NCI-H1694 (cell line): ENCODE data around the gene ANKMY1.

Experiments used
- DNase-seq: peaks from one replicate; lab custom pipeline; 2025; lab: John Stamatoyannopoulos, UW

The ANKMY1 gene

GRCh38 chr2:240472078-240472790, 85.6 kb downstream of the ANKMY1 start:
- no peak for DNase-seq

- no peak for DNase-seq
Observed at GRCh38 chr2:240469740-240470139, 88.0 kb downstream of the ANKMY1 start.

GRCh38 chr2:240469239-240469636, 88.5 kb downstream of the ANKMY1 start:
- DNase-seq, result no peak

- DNase-seq, result no peak
Observed at GRCh38 chr2:240468303-240469238, 89.2 kb downstream of the ANKMY1 start.

DNA sequence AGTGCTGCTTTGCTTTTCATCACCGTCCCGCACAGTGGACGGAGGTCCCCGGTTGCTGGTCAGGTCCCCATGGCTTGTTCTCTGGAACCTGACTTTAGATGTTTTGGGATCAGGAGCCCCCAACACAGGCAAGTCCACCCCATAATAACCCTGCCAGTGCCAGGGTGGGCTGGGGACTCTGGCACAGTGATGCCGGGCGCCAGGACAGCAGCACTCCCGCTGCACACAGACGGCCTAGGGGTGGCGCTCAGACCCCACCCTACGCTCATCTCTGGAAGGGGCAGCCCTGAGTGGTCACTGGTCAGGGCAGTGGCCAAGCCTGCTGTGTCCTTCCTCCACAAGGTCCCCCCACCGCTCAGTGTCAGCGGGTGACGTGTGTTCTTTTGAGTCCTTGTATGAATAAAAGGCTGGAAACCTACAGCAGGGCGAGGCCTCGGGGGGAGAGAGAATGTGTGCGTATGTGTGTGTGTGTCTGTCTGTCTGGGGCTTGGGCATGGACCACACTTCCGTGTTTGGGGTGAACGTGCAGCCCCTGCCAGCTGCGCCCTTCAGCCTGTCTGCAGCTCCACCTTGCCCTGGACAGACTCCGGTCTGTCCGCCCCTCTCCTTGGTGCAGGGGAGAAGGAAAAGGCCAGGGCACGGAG, 90.0 kb downstream of the ANKMY1 start:
- no peak for DNase-seq

DNA sequence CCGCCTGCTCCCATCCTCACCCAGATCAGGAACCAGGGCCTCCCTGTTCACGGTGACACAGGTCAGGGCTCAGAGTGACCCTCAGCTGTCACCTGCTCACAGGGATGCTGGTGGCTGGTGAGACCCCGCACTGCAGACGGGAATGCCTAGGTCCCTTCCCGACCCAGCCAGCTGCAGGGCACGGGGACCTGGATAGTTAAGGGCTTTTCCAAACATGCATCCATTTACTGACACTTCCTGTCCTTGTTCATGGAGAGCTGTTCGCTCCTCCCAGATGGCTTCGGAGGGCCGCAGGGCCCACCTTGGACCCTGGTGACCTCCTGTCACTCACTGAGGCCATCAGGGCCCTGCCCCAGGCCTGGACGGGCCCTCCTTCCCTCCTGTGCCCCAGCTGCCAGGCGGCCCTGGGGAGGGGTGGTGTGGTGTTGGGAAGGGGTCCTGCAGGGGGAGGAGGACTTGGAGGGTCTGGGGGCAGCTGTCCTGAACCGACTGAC, 90.6 kb downstream of the ANKMY1 start:
- DNase-seq, result no peak

DNA sequence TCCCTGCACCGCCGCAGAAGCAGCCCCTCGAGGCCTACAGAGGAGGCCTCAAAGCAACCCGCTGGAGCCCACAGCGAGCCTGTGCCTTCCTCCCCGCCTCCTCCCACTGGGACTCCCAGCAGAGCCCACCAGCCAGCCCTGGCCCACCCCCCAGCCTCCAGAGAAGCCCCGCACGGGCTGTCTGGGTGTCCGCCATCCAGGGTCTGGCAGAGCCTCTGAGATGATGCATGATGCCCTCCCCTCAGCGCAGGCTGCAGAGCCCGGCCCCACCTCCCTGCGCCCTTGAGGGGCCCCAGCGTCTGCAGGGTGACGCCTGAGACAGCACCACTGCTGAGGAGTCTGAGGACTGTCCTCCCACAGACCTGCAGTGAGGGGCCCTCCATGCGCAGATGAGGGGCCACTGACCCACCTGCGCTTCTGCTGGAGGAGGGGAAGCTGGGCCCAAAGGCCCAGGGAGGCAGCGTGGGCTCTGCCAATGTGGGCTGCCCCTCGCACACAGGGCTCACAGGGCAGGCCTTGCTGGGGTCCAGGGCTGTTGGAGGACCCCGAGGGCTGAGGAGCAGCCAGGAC, 91.1 kb downstream of the ANKMY1 start:
- no peak for DNase-seq

DNA sequence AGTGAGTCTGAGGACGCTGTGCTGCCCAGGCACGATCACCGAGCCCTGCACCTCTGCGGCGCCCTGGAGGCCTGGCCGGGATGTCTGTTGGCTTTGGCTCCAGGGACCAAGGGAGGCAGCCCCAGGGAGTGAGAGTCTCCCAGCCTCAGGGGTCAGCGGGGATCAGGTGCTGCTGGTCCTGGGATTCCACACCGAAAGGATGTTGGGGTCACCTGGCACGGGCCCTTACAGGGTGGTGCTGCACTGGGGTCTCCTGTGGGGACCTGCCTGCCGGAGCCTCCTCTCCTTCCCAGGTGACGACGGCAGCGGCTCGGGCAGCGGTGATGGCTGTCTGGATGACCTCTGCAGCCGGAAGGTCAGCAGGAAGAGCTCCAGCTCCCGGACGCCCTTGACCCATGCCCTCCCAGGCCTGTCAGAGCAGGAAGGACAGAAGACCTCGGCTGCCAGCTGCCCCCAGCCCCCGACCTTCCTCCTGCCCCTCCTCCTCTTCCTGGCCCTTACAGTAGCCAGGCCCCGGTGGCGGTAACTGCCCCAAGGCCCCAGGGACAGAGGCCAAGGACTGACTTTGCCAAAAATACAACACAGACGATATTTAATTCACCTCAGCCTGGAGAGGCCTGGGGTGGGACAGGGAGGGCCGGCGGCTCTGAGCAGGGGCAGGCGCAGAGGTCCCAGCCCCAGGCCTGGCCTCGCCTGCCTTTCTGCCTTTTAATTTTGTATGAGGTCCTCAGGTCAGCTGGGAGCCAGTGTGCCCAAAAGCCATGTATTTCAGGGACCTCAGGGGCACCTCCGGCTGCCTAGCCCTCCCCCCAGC, 91.8 kb downstream of the ANKMY1 start:
- DNase-seq, result no peak

GRCh38 chr2:240465268-240465764, 92.5 kb downstream of the ANKMY1 start:
- no peak for DNase-seq

GRCh38 chr2:240464514-240465241, 93.1 kb downstream of the ANKMY1 start:
- DNase-seq, result no peak

- DNase-seq, result no peak
Observed at GRCh38 chr2:240463866-240464481, 93.8 kb downstream of the ANKMY1 start.

DNA sequence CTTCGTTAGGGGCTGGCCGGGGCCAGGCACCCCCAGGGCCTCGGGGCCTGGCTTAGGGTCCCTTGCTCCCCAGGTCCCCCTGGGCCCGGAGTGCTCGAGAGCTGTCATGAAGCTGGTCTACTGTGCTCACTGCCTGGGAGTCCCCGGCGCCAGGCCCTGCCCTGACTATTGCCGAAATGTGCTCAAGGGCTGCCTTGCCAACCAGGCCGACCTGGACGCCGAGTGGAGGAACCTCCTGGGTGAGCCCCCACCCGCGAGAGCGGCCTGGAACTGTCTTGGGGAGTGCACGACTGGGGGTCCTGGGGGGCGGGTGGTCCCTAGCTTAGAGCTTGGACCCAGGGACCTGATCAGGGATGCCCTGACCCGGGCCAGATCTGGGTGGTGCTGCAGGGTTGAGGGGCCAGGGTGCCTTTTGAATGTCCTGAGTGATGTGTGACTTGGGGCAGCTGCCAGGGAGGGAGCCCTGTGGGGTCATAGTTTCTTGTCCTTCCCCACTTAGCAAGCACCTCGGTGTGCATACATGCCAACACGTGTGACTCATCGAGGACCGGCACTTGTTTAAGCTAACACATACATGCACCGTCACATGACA, 94.4 kb downstream of the ANKMY1 start:
- no peak for DNase-seq

DNA sequence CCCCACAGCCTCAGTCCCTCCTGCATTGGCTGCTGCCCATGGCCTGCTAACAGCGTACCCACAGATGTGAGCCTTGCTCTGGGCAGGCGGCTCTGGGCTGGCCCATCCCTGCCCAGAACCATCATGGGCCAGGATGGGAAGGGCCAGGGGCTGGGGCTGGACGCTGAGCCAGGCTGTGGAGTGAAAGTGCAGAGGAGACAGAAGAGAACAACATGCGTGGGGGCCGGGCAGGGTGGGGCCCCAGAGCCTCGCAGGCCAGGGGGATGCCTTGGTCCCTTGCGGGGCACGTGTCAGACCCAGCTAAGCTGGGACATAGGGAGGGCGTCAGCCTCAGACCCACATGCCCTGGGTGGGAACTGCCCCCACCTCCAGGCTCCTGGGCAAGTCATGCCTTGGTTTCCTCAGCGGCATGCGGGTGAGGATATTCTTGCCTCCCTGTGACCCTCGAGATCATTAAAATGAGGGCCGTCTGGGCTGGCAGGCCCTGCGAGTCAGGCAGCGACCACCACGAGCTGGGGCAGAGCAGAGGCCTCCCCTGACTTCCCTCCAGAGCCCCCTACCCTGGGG, 95.0 kb downstream of the ANKMY1 start:
- no peak for DNase-seq

DNA sequence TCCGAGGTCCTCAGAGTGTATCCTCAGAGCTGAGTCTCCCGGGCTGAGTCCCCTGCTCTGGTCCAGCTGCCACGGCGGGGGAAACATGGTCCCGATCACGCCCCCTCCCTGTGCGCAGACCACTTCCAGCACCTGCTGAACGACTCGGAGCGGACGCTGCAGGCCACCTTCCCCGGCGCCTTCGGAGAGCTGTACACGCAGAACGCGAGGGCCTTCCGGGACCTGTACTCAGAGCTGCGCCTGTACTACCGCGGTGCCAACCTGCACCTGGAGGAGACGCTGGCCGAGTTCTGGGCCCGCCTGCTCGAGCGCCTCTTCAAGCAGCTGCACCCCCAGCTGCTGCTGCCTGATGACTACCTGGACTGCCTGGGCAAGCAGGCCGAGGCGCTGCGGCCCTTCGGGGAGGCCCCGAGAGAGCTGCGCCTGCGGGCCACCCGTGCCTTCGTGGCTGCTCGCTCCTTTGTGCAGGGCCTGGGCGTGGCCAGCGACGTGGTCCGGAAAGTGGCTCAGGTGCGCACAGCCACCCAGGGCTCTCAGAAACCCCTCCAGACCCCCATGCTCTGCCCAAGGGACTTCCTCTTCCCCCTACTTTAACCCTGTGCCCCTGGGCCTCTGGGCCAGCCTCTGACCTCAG, 95.6 kb downstream of the ANKMY1 start:
- DNase-seq, result no peak

GRCh38 chr2:240461471-240462072, 96.2 kb downstream of the ANKMY1 start:
- DNase-seq, result no peak

- no peak for DNase-seq
Observed at GRCh38 chr2:240460781-240461431, 96.9 kb downstream of the ANKMY1 start.

DNA sequence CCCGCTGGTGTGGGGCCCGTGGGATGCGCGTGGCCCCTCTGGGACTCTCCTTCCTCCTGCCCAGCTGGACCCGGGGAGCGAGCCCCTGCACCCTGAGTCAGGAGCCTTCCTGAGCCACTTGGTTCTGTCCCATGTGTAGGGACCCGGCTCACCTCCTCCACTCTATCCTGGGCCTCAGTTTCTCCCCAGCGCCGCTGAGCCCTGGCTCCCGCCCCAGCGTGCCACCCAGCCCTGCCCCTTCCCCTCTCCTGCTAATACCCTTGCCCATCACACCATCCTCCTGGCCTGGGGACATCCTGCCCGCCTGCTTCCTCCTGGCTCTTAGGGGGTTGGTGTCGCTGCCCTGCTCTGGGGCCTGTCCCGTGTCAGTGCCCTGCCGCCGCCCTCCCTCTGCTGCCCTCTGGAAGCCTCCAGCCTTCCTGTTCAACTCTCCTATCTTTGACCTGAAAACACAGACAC, 97.5 kb downstream of the ANKMY1 start:
- no peak for DNase-seq
